ENCODE data around the gene LPP. TPM values are rescaled to one million over a fixed set of nuclear protein-coding genes. Genes with fewer than 3 reads are reported as not detected.

The LPP gene
- total and polyA plus RNA-seq, 2 of the 4 experiments (the other 2 are of a cell fraction) = 16.0 to 130 TPM

GRCh38 chr3:188518416-188518815, 364.5 kb downstream of the LPP start:
- Histone ChIP-seq H3K56ac (ENCODE audit: extremely low read depth, insufficient read depth, low read length) (no peak overlapping the region), H2BK20ac (ENCODE audit: low read depth, low read length) (no peak overlapping the region), H3K4me3 (ENCODE audit: insufficient read depth, low read depth, low read length) (no peak overlapping the region), H3K14ac (replicated peaks; ENCODE audit: low read depth, low read length) (no peak overlapping the region), H3K9me3 (ENCODE audit: control insufficient read depth, insufficient read depth, low read length) (no peaks in the 10 kb centered on the region), H3K27ac (ENCODE audit: insufficient read depth, low read length) (no peak overlapping the region), H2BK120ac (ENCODE audit: low read depth, low read length) (no peak overlapping the region), H4K91ac (ENCODE audit: insufficient read depth, low read depth, low read length) (no peak overlapping the region), H3K4ac (ENCODE audit: low read depth, low read length) (no peak overlapping the region), H3K4me2 (ENCODE audit: low read depth, low read length) (no peak overlapping the region), H2AFZ (replicated peaks; ENCODE audit: low read length, poor library complexity) (no peak overlapping the region), H3K79me1 (ENCODE audit: low read depth in 1 of 2, low read length in 2 of 2) (peaks cover 44 to 81% of the 10 kb centered on the region in 2 experiments), H3K4me1 (ENCODE audit: control insufficient read depth, insufficient read depth, low read length) (no peaks in the 10 kb centered on the region; the same call in 1 of the 2 replicates), H3K27me3 (ENCODE audit: control insufficient read depth, insufficient read depth, low read length) (no peaks in the 10 kb centered on the region), H3K23ac (ENCODE audit: low read depth, low read length) (no peak overlapping the region), H4K20me1 (ENCODE audit: insufficient read depth, low read length) (peaks cover 11% of the 10 kb centered on the region; the same call in 1 of the 2 replicates), H4K5ac (ENCODE audit: low read depth, low read length) (no peak overlapping the region), H3K9me1 (ENCODE audit: insufficient read depth, low read length) (peaks cover 11% of the 10 kb centered on the region; the same call in 1 of the 2 replicates), H3K36me3 (ENCODE audit: control insufficient read depth, insufficient read depth, low read length) (0 out of 2 replicates have a peak, but pooled peaks cover 1% of the 10 kb centered on the region), H4K8ac (ENCODE audit: low read depth in 2 of 2, low read length in 2 of 2) (no peak overlapping the region), H2AK5ac (ENCODE audit: low read depth, low read length) (no peak overlapping the region), H2AK9ac (replicated peaks; ENCODE audit: low read depth, low read length, poor library complexity) (no peak overlapping the region), H2BK5ac (ENCODE audit: low read depth, low read length, poor library complexity, severe bottlenecking) (no peak overlapping the region), H3K9ac (ENCODE audit: low read depth, low read length) (no peak overlapping the region), H3K18ac (ENCODE audit: low read depth, low read length) (no peak overlapping the region), H2BK15ac (ENCODE audit: low read depth, low read length) (no peak overlapping the region)
- dilution Hi-C loops (cut with HindIII; ENCODE audit: low sequenced_read_pairs, unreplicated experiment) = no loop called here
- in situ Hi-C loops (cut with MboI; ENCODE audit: low sequenced_read_pairs) = no loop called here
- DNase-seq (no peak), ATAC-seq (ENCODE audit: low read depth) (no peak)
- no peak for TF ChIP-seq FOS (IDR thresholded peaks at IDR 0.05; ENCODE audit: low read depth, low read length)
- TF ChIP-seq RCOR1 (IDR thresholded peaks at IDR 0.05; ENCODE audit: insufficient replicate concordance, low read length) = no peak
- no peak for TF ChIP-seq USF2 (IDR thresholded peaks at IDR 0.05; ENCODE audit: low read depth, low read length)
- no peak for TF ChIP-seq MAZ (IDR thresholded peaks at IDR 0.05; ENCODE audit: borderline replicate concordance, low read depth, low read length)
- TF ChIP-seq CEBPB (IDR thresholded peaks at IDR 0.05; ENCODE audit: low read depth, low read length) = no peak
- TF ChIP-seq ELK1 (IDR thresholded peaks at IDR 0.05; ENCODE audit: borderline replicate concordance, low read depth, low read length) = no peak
- TF ChIP-seq SMC3 (IDR thresholded peaks at IDR 0.05; ENCODE audit: low read depth, low read length) = no peak
- TF ChIP-seq BHLHE40 (IDR thresholded peaks at IDR 0.05; ENCODE audit: low read depth, low read length) = no peak
- TF ChIP-seq CTCF (conservative IDR thresholded peaks at IDR 0.05; ENCODE audit: low read depth, low read length) = no peak
- no peak for TF ChIP-seq RAD21 (IDR thresholded peaks at IDR 0.05; ENCODE audit: low read length)
- TF ChIP-seq CHD1 (IDR thresholded peaks at IDR 0.05; ENCODE audit: low read depth, low read length) = no peak
- no peak for TF ChIP-seq POLR2A (IDR thresholded peaks at IDR 0.05; ENCODE audit: low read depth, low read length)
- TF ChIP-seq MAFK (IDR thresholded peaks at IDR 0.05; ENCODE audit: low read depth, low read length) = no peak
- TF ChIP-seq NFE2L2 (IDR thresholded peaks at IDR 0.05; ENCODE audit: low read depth, low read length) = no peak
- no CpG with 5 or more reads among the region's 2 CpGs for WGBS, 2 experiments (ENCODE audit: extremely low coverage in 2 of 2, insufficient read length in 1 of 2)
- no TSS peak for BruUV-seq (replicated peaks)
- intact Hi-C loops (cut with micrococcal nuclease) = no loop called here
- POLR2A ChIA-PET (ENCODE audit: unreplicated experiment) = no interaction called here
- CTCF ChIA-PET = interaction anchor here (1.4 kb wide), 1 partner anchor 10 kb away, joined by 3 read pairs; no protein-coding TSS in a partner anchor
